Measurements from ENCODE around the gene TRIM29. TPM values are rescaled to one million over a fixed set of nuclear protein-coding genes. Genes with fewer than 3 reads are reported as not detected.

TRIM29 gene
- total and polyA plus RNA-seq, 9 of the 15 experiments (the other 6 are each of a cell fraction or from before 2014, with no cell fraction given), result 0.08 to 1.4 (median 0.42) TPM; not detected in 2

- ChIA-PET POLR2A (interaction anchor here (0.6 to 3.5 kb wide), 2 partner anchors 12 to 31 kb away, joined by 4 to 14 read pairs; no protein-coding TSS in a partner anchor), CTCF (ENCODE audit: low intra/inter-chr PET ratio) (no interaction called here)
- H3K9me3 ChIP-seq (replicated peaks; ENCODE audit: control insufficient read depth, insufficient read depth, low read depth, low read length), result no peaks in the 10 kb centered on the region
- FAIRE-seq, result no peak
- no peaks in the 10 kb centered on the region for H3K79me2 ChIP-seq (ENCODE audit: control insufficient read depth, insufficient read depth, low read length)
- no peak overlapping the region for H3K4me3 ChIP-seq
- H2AFZ ChIP-seq (ENCODE audit: low read depth, low read length), result no peak overlapping the region
- intact Hi-C loops (cut with micrococcal nuclease), result no loop called here
- DNase-seq (ENCODE audit: extremely low read depth in 1 of 4, low spot score in 3 of 4), result no peak
- peaks cover 13 to 62% of the 10 kb centered on the region in 2 experiments; a peak in 4 of 5 replicates for H3K27me3 ChIP-seq (ENCODE audit: control insufficient read depth in 2 of 2, insufficient read depth in 2 of 2, low read length in 2 of 2)
- in situ Hi-C loops (cut with MboI), result no loop called here
- no peaks in the 10 kb centered on the region for H3K9me1 ChIP-seq (ENCODE audit: control insufficient read depth, insufficient read depth, low read length)
- TF ChIP-seq ZNF217 (CRISPR knock-in tag; IDR thresholded peaks at IDR 0.05) (no peak), SMARCB1 (IDR thresholded peaks at IDR 0.05; ENCODE audit: insufficient read length, low read depth) (no peak), RBM15 (IDR thresholded peaks at IDR 0.05; ENCODE audit: insufficient read depth, low read length) (no peak), RCOR1 (IDR thresholded peaks at IDR 0.05; ENCODE audit: borderline replicate concordance in 1 of 2, low read depth in 2 of 2, low read length in 2 of 2) (no peak), AFF1 (IDR thresholded peaks at IDR 0.05; ENCODE audit: low read depth in 1 of 2, partially characterized antibody in 2 of 2) (no peak), NCOA1 (IDR thresholded peaks at IDR 0.05; ENCODE audit: low read depth) (no peak), CHCHD3 (CRISPR knock-in tag; IDR thresholded peaks at IDR 0.05) (no peak), ETS2 (tag; IDR thresholded peaks at IDR 0.05; ENCODE audit: borderline replicate concordance, poor library complexity, severe bottlenecking) (no peak), ADNP (tag; IDR thresholded peaks at IDR 0.05) (no peak), MYNN (IDR thresholded peaks at IDR 0.05) (no peak), MYNN (CRISPR knock-in tag; IDR thresholded peaks at IDR 0.05) (no peak), ZNF449 (CRISPR knock-in tag; IDR thresholded peaks at IDR 0.05) (no peak)
- no peaks in the 10 kb centered on the region; a peak in 1 of 5 replicates for H3K4me1 ChIP-seq (replicated peaks in 1 of 2; ENCODE audit: control insufficient read depth in 2 of 2, insufficient read depth in 2 of 2, low read length in 2 of 2)
- no peak overlapping the region for H3K9ac ChIP-seq (ENCODE audit: insufficient read depth in 1 of 2, low read depth in 2 of 2, low read length in 2 of 2)
- peaks cover 14% of the 10 kb centered on the region; the same call in 1 of the 2 replicates for H4K20me1 ChIP-seq (replicated peaks; ENCODE audit: control insufficient read depth, insufficient read depth, low read length)
- no TSS peak for BruUV-seq (replicated peaks)
- ATAC-seq, result no peak
- H3K4me2 ChIP-seq (ENCODE audit: insufficient read depth, low read length), result no peak overlapping the region
- no peak overlapping the region for H3K27ac ChIP-seq (ENCODE audit: extremely low read depth, low read depth, low read length)
- no peaks in the 10 kb centered on the region for H3K36me3 ChIP-seq (ENCODE audit: control insufficient read depth, insufficient read depth, low read length)
- 0% methylated on average over 5 of the region's 5 CpGs for WGBS (ENCODE audit: insufficient coverage, low coverage, missing lambda C conversion rate)
These were observed 40.7 kb upstream of the TRIM29 start for GRCh38 chr11:120178561-120179056.
